CD4-positive, alpha-beta T cell (primary cell): ENCODE data around the gene MEIKIN. TPM values are rescaled to one million over a fixed set of nuclear protein-coding genes. Genes with fewer than 3 reads are reported as not detected.

Experiments
- ATAC-seq: fragments of 200-7000 bp; cut with Tn5 transposase; one replicate; pipeline ENCODE4 v1.10.0; 2022; ENCODE audit warnings: mild to moderate bottlenecking; ENCODE audit not compliant: poor library complexity
- CTCF ChIA-PET: fragments of 350-600 bp; sonication (Branson Sonifier 250); formaldehyde crosslinking; loops from one replicate; lab custom pipeline; 2021; ENCODE audit warnings: antibody characterized with exemption, inconsistent platforms; lab: Charles Lee
- POLR2A ChIA-PET: fragments of 350-600 bp; sonication (Branson Sonifier 250); formaldehyde crosslinking; loops from one replicate; lab custom pipeline; 2021; ENCODE audit warnings: antibody characterized with exemption, inconsistent platforms; lab: Charles Lee
- DNase-seq, 14 experiments: peaks; one replicate each; pipeline ENCODE4 v3.0.0-alpha.2; 2013 to 2020; ENCODE audit warnings: mixed read lengths in 2 of 14
- H3K27ac ChIP-seq, 2 donors: one replicate each; pipeline versions ENCODE4 v1.5.1 to v1.7.0; 2013; ENCODE audit warnings: low read length in 2 of 2, low read depth in 1 of 2, mild to moderate bottlenecking in 1 of 2
- H3K27me3 ChIP-seq, 2 experiments: 1 replicate in 1 of 2; 2 replicates in 1 of 2; pipeline versions ENCODE4 v1.6.1 to v1.7.0; 2013; ENCODE audit warnings: low read length in 2 of 2, control low read depth in 1 of 2, mild to moderate bottlenecking in 1 of 2, moderate library complexity in 1 of 2; ENCODE audit not compliant: insufficient read depth in 2 of 2, control insufficient read depth in 1 of 2
- H3K36me3 ChIP-seq: one replicate; pipeline ENCODE4 v1.6.1; 2013; ENCODE audit warnings: low read length, control low read depth; ENCODE audit not compliant: insufficient read depth
- H3K4me1 ChIP-seq: one replicate; pipeline ENCODE4 v1.6.1; 2013; ENCODE audit warnings: low read length, control low read depth; ENCODE audit not compliant: insufficient read depth
- H3K4me3 ChIP-seq: one replicate; pipeline ENCODE4 v1.5.1; 2013; ENCODE audit warnings: mild to moderate bottlenecking, low read length, moderate library complexity
- H3K9me3 ChIP-seq, 2 experiments: 1 replicate in 1 of 2; 2 replicates in 1 of 2; pipeline versions ENCODE4 v1.6.1 to v1.7.0; 2013; ENCODE audit warnings: low read length in 2 of 2, mild to moderate bottlenecking in 2 of 2, control low read depth in 1 of 2, moderate library complexity in 1 of 2; ENCODE audit not compliant: control insufficient read depth in 1 of 2, insufficient read depth in 1 of 2
- H3K27ac Mint-ChIP-seq: one replicate; pipeline ENCODE4 v1.8.0; 2020; ENCODE audit warnings: mixed read lengths
- H3K27me3 Mint-ChIP-seq: one replicate; pipeline ENCODE4 v1.8.0; 2021; ENCODE audit warnings: mixed read lengths
- H3K36me3 Mint-ChIP-seq: one replicate; pipeline ENCODE4 v1.8.0; 2021; ENCODE audit warnings: low read depth, mixed read lengths
- H3K4me1 Mint-ChIP-seq: one replicate; pipeline ENCODE4 v1.8.0; 2021; ENCODE audit warnings: low read depth, mixed read lengths
- H3K4me3 Mint-ChIP-seq: one replicate; pipeline ENCODE4 v1.8.0; 2020; ENCODE audit warnings: mild to moderate bottlenecking, mixed read lengths
- H3K9me3 Mint-ChIP-seq: one replicate; pipeline ENCODE4 v1.8.0; 2020; ENCODE audit warnings: mixed read lengths
- intact Hi-C, 2 experiments: fragments of 100-400 bp; cut with DNase I in 1 of 2; cut with micrococcal nuclease in 1 of 2; formaldehyde crosslinking; loops; one replicate each; pipeline versions ENCODE4 v1.15.1 to v1.9.0; 2023 to 2025; cut with DNase I, micrococcal nuclease
- total RNA-seq, 174 experiments: library from RNA in 2 of 174; stranded (reverse) in 2 of 174; gene quantifications; one replicate each; pipeline ENCODE4 v1.2.3 and lab custom pipeline; 2021 to 2026
- TF ChIP-seq, protein P1 (sequence below): fragments of 200-600 bp; IDR thresholded peaks from one replicate; pipeline ENCODE4 v1.8.0; 2022; ENCODE audit warnings: antibody characterized with exemption, mild to moderate bottlenecking

The MEIKIN gene
- total RNA-seq, 2 experiments from 2014 or later = not detected

DNA sequence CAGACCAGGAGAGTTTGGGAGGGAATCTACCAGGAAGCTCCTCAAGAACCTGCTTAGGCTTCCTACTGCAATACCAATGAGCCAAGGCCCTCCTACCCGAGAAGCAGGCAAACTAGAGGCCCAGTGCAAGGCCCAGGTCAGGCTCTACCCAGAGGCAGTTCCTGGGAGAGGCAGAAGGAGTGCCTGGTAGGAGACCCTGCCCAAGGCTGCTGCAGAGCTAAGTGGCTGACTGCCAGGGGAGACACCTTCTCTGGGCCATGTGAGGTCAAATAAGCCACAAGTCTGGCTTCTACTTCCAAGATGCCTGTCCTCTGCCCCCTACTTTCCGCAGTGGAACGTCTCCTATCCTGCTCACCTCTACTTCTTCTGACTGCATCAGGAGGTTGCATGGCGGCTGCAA, 48.2 kb upstream of the MEIKIN start:
- Histone ChIP-seq H3K27me3 (no peaks in the 10 kb centered on the region), H3K36me3 (no peaks in the 10 kb centered on the region), H3K9me3 (no peaks in the 10 kb centered on the region), H3K4me1 (peaks cover 23% of the 10 kb centered on the region), H3K27ac (no peak overlapping the region), H3K4me3 (no peak overlapping the region)
- intact Hi-C loops = no loop called here
- H3K27ac Mint-ChIP-seq = no peak overlapping the region
- no peaks in the 10 kb centered on the region for H3K36me3 Mint-ChIP-seq
- H3K27me3 Mint-ChIP-seq = no peaks in the 10 kb centered on the region
- TF ChIP-seq, protein P1, sequence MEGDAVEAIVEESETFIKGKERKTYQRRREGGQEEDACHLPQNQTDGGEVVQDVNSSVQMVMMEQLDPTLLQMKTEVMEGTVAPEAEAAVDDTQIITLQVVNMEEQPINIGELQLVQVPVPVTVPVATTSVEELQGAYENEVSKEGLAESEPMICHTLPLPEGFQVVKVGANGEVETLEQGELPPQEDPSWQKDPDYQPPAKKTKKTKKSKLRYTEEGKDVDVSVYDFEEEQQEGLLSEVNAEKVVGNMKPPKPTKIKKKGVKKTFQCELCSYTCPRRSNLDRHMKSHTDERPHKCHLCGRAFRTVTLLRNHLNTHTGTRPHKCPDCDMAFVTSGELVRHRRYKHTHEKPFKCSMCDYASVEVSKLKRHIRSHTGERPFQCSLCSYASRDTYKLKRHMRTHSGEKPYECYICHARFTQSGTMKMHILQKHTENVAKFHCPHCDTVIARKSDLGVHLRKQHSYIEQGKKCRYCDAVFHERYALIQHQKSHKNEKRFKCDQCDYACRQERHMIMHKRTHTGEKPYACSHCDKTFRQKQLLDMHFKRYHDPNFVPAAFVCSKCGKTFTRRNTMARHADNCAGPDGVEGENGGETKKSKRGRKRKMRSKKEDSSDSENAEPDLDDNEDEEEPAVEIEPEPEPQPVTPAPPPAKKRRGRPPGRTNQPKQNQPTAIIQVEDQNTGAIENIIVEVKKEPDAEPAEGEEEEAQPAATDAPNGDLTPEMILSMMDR = no peak
- no peaks in the 10 kb centered on the region for H3K9me3 Mint-ChIP-seq
- no peak for ATAC-seq
- ChIA-PET CTCF (interaction anchor here (1.3 kb wide), 1 partner anchor 404 kb away, joined by 3 read pairs; no protein-coding TSS in a partner anchor), POLR2A (no interaction called here)
- no peak overlapping the region for H3K4me3 Mint-ChIP-seq
- DNase-seq = no peak
- H3K4me1 Mint-ChIP-seq = peaks cover 20% of the 10 kb centered on the region

DNA sequence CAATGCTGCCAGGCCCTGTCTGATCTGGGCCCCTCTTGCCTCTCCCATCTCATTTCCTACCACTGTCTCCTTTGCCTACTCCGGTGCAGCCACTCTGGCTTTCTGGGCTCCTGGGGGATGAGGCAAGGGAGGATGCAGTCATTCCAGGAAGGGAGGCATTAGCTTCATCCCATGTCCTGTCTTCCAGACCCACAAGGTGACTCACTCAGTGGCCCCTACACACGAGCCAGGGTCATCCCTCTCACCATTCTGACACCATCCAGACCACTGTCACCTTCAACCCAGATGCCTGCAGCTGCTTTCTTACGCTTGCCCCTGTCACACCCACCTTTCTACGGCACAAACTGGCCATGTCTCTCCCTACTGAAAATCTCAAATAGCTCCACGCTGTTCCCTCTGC, 46.9 kb upstream of the MEIKIN start:
- Histone ChIP-seq H3K4me3 (no peak overlapping the region), H3K27me3 (no peaks in the 10 kb centered on the region), H3K27ac (no peak overlapping the region), H3K36me3 (no peaks in the 10 kb centered on the region), H3K4me1 (peaks cover 12% of the 10 kb centered on the region), H3K9me3 (no peaks in the 10 kb centered on the region)
- intact Hi-C loops = no loop called here
- ChIA-PET POLR2A (no interaction called here), CTCF (no interaction called here)
- TF ChIP-seq, protein P1 = no peak
- peaks cover 11% of the 10 kb centered on the region for H3K4me1 Mint-ChIP-seq
- H3K27ac Mint-ChIP-seq = no peak overlapping the region
- no peak overlapping the region for H3K4me3 Mint-ChIP-seq
- DNase-seq (no peak), ATAC-seq (no peak)
- no peaks in the 10 kb centered on the region for H3K36me3 Mint-ChIP-seq
- no peaks in the 10 kb centered on the region for H3K27me3 Mint-ChIP-seq
- no peaks in the 10 kb centered on the region for H3K9me3 Mint-ChIP-seq

DNA sequence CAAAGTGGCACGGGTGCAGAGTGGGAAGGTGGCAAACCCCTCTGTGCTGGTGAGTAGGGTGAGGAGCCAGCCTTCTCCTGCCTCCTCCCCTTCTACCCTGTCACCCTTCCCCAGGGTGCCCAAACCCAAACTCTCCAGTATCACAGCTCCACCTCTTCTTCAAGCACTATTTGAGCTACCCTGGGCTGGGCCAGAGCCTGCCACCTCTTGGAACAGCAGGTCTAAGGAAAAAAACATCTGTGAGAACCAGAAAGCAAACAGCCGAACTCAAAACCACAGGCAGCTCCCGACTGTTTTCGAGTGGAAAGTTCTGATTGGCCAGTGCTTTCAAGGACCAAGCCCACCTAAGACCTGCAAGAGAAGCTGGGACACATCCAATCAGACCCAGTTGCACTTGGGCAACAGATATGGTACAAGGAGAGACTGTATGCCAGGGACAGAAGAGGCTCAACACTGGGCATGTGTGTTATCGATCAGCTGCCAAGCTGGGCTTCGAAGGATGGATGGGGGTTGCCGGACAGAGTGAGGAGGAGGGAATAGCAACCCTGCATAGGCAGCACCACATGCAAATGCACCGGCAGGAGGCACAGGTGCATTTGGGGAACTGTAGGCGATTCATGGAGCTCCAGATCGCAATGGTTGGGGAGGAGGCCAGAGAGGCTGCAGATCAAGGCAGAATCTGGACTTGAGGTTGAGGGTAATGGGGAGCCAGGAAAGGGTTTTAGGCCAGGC, 46.3 kb upstream of the MEIKIN start:
- CTCF ChIA-PET = no interaction called here
- Mint-ChIP-seq H3K9me3 (no peaks in the 10 kb centered on the region), H3K27ac (no peak overlapping the region), H3K4me3 (no peak overlapping the region), H3K36me3 (no peaks in the 10 kb centered on the region), H3K4me1 (peaks cover 8% of the 10 kb centered on the region), H3K27me3 (no peaks in the 10 kb centered on the region)
- H3K4me1 ChIP-seq = peaks cover 6% of the 10 kb centered on the region
- TF ChIP-seq, protein P1 = no peak
- no peak overlapping the region for H3K27ac ChIP-seq
- no peaks in the 10 kb centered on the region for H3K27me3 ChIP-seq
- DNase-seq (no peak), ATAC-seq (no peak)
- intact Hi-C loops = no loop called here
- no peaks in the 10 kb centered on the region for H3K36me3 ChIP-seq
- no peak overlapping the region for H3K4me3 ChIP-seq
- H3K9me3 ChIP-seq = no peaks in the 10 kb centered on the region
- POLR2A ChIA-PET = no interaction called here
